ENCODE results near the gene CCDC7. TPM values are rescaled to one million over a fixed set of nuclear protein-coding genes. Genes with fewer than 3 reads are reported as not detected.

CCDC7 gene
- total and polyA plus RNA-seq, 2 experiments from 2014 or later = 2.2 TPM

DNA sequence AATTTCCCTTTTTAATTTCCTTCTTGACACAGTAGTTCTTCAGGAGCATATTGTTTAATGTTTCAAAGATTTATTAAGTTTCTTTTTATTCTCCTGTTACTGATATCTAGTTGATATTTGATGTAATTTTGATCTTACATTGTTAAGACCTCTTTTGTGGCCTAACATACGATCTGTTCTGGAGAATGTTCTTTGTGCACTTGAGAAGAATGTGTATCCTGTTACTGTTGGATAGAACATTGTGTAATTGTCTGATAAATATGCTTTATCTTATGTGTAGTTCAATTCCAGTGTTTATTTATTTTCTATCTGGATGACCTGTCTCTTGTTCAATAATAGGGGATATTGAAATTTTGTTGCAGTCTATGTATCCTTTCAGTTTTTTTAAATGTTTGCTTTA, 405.4 kb downstream of the CCDC7 start:
- Histone ChIP-seq H3K9me3 (ENCODE audit: low read depth) (no peaks in the 10 kb centered on the region), H3F3A (ENCODE audit: insufficient read depth) (no peaks in the 10 kb centered on the region), H4K20me1 (ENCODE audit: insufficient read depth) (no peaks in the 10 kb centered on the region), H3K9me2 (ENCODE audit: insufficient read depth) (no peaks in the 10 kb centered on the region), H3K36me3 (ENCODE audit: low read depth) (no peaks in the 10 kb centered on the region), H3K4me1 (ENCODE audit: insufficient read depth) (no peaks in the 10 kb centered on the region), H2AFZ (no peak overlapping the region), H3K4me2 (ENCODE audit: unreplicated experiment) (no peak overlapping the region), H3K79me2 (ENCODE audit: insufficient read depth) (no peaks in the 10 kb centered on the region), H3K27me3 (replicated peaks; ENCODE audit: insufficient read depth) (no peaks in the 10 kb centered on the region), H3K9ac (no peak overlapping the region), H3K4me3 (no peak overlapping the region), H3K27ac (no peak overlapping the region)
- 0% methylated on average over 1 of the region's 1 CpG for WGBS, 2 experiments (ENCODE audit: low coverage in 1 of 2, low lambda C conversion rate in 2 of 2, missing lambda C conversion rate in 2 of 2)
- DNase-seq = no peak
- in situ Hi-C loops (cut with MboI) = no loop called here
- no peak for TF ChIP-seq EZH2 (IDR thresholded peaks at IDR 0.05; ENCODE audit: insufficient read depth, poor library complexity, severe bottlenecking)
- TF ChIP-seq EZH2phosphoT487 (IDR thresholded peaks at IDR 0.05; ENCODE audit: insufficient read depth, low read depth) = no peak

DNA sequence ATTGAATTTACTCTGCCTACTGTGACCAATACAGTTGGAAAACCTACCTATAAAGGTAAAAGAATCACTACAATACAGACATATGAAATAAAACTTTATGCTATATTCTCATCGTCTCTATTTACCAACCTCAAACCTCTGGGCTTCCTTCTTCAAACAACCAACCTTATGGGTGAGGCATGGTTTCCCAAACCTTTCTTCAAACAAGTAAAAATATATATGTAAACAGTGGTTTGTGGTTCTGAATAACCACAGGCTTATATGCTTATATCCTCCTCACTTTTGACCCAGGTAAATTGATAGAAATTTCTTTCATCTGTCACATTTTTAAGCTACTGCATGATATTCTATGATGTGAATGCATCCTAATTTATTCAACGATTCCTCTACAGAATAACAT, 408.5 kb downstream of the CCDC7 start:
- 66 to 69% methylated on average over 2 of the region's 2 CpGs for WGBS, 2 experiments (ENCODE audit: low coverage in 1 of 2, low lambda C conversion rate in 2 of 2, missing lambda C conversion rate in 2 of 2)
- no peak for TF ChIP-seq EZH2 (IDR thresholded peaks at IDR 0.05; ENCODE audit: insufficient read depth, poor library complexity, severe bottlenecking)
- TF ChIP-seq EZH2phosphoT487 (IDR thresholded peaks at IDR 0.05; ENCODE audit: insufficient read depth, low read depth) = no peak
- no peak overlapping the region for H2AFZ ChIP-seq

DNA sequence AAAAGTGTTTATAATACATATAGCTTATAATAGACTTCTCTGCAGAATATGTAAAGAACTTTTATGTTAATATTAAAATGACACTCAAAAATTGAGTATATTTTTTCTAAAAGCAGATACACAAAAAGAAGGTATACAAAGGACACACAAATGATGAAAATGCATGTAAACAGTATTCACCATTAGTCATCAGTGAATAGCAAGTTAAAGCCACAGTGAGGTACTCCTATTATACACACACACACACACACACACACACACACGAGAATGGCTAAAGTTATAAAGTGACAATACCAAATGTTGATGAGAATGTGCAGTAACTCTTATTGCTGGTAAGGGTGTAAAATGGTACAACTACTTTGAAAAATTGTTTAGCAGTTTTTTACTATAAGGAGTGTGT, 419.2 kb downstream of the CCDC7 start:
- Histone ChIP-seq H3K27ac (no peak overlapping the region), H3K9me2 (ENCODE audit: insufficient read depth) (no peaks in the 10 kb centered on the region), H4K20me1 (ENCODE audit: insufficient read depth) (no peaks in the 10 kb centered on the region), H3K4me1 (ENCODE audit: insufficient read depth) (no peaks in the 10 kb centered on the region), H2AFZ (no peak overlapping the region), H3K27me3 (replicated peaks; ENCODE audit: insufficient read depth) (no peaks in the 10 kb centered on the region), H3K4me2 (ENCODE audit: unreplicated experiment) (no peak overlapping the region), H3F3A (ENCODE audit: insufficient read depth) (no peaks in the 10 kb centered on the region), H3K36me3 (ENCODE audit: low read depth) (no peaks in the 10 kb centered on the region), H3K79me2 (ENCODE audit: insufficient read depth) (no peaks in the 10 kb centered on the region), H3K9me3 (ENCODE audit: low read depth) (no peaks in the 10 kb centered on the region), H3K4me3 (no peak overlapping the region), H3K9ac (no peak overlapping the region)
- in situ Hi-C loops (cut with MboI) = no loop called here
- no peak for TF ChIP-seq EZH2 (IDR thresholded peaks at IDR 0.05; ENCODE audit: insufficient read depth, poor library complexity, severe bottlenecking)
- TF ChIP-seq EZH2phosphoT487 (IDR thresholded peaks at IDR 0.05; ENCODE audit: insufficient read depth, low read depth) = no peak
- 85 to 97% methylated on average over 1 of the region's 1 CpG for WGBS, 2 experiments (ENCODE audit: low coverage in 1 of 2, low lambda C conversion rate in 2 of 2, missing lambda C conversion rate in 2 of 2)
- no peak for DNase-seq

More for the DNA sequence above, 408.5 kb downstream of the CCDC7 start:
- no peaks in the 10 kb centered on the region for H3K79me2 ChIP-seq (ENCODE audit: insufficient read depth)
- no peak overlapping the region for H3K4me2 ChIP-seq (ENCODE audit: unreplicated experiment)
- in situ Hi-C loops (cut with MboI) = no loop called here
- H3K36me3 ChIP-seq (ENCODE audit: low read depth) = no peaks in the 10 kb centered on the region
- no peak overlapping the region for H3K9ac ChIP-seq
- H3K9me2 ChIP-seq (ENCODE audit: insufficient read depth) = no peaks in the 10 kb centered on the region
- H3K27ac ChIP-seq = no peak overlapping the region
- no peaks in the 10 kb centered on the region for H3K9me3 ChIP-seq (ENCODE audit: low read depth)
- no peaks in the 10 kb centered on the region for H4K20me1 ChIP-seq (ENCODE audit: insufficient read depth)
- no peaks in the 10 kb centered on the region for H3K27me3 ChIP-seq (replicated peaks; ENCODE audit: insufficient read depth)
- DNase-seq = no peak
- H3K4me3 ChIP-seq = no peak overlapping the region
- no peaks in the 10 kb centered on the region for H3F3A ChIP-seq (ENCODE audit: insufficient read depth)
- no peaks in the 10 kb centered on the region for H3K4me1 ChIP-seq (ENCODE audit: insufficient read depth)

DNA sequence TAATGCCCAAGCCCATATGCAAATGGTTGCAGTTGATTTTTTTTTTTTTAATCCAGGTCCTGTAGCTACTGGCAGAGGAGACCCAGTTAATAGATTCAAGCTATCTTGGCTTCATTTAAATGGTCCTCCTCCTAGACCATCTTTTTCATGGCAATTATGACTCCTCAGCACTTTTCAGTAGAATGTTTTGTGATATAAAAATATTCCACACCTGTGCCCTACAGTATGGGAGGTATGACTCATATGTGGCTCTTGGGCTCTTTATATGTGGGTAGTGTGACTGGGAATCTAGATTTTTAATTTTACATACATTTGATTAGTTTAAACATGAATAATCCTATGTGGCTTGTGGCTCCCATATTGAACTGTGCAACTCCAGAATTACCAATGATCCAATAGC, 432.0 kb downstream of the CCDC7 start:
- Histone ChIP-seq H3K9me3 (ENCODE audit: low read depth) (no peaks in the 10 kb centered on the region), H3K4me1 (ENCODE audit: insufficient read depth) (no peaks in the 10 kb centered on the region), H3K9ac (no peak overlapping the region), H3K4me2 (ENCODE audit: unreplicated experiment) (no peak overlapping the region), H3K4me3 (no peak overlapping the region), H3K9me2 (ENCODE audit: insufficient read depth) (no peaks in the 10 kb centered on the region), H3K27ac (no peak overlapping the region), H3K36me3 (ENCODE audit: low read depth) (no peaks in the 10 kb centered on the region), H4K20me1 (ENCODE audit: insufficient read depth) (no peaks in the 10 kb centered on the region), H3F3A (ENCODE audit: insufficient read depth) (no peaks in the 10 kb centered on the region; the same call in 1 of the 2 replicates), H2AFZ (no peak overlapping the region), H3K79me2 (ENCODE audit: insufficient read depth) (no peaks in the 10 kb centered on the region), H3K27me3 (replicated peaks; ENCODE audit: insufficient read depth) (no peaks in the 10 kb centered on the region)
- TF ChIP-seq EZH2 (IDR thresholded peaks at IDR 0.05; ENCODE audit: insufficient read depth, poor library complexity, severe bottlenecking) = no peak
- TF ChIP-seq EZH2phosphoT487 (IDR thresholded peaks at IDR 0.05; ENCODE audit: insufficient read depth, low read depth) = no peak
- no peak for DNase-seq
- in situ Hi-C loops (cut with MboI) = no loop called here

DNA sequence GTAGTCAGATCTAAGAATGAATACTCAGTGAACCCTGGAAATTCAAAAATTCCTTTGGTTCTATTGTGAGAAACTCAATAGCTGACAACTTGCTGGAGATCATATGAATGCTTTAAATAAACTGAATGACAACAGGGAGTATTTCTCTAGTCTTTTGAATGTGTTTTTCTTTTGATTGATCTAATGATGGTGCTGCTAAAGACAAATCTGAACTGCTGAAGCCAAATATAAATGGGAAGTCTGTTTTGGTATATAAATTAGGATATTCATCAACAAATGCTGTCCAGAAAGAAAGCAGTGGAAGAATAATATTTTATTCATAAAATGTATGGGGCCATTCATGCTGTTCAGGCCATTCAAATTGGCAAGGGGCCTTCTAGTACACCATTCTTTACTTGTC, 432.7 kb downstream of the CCDC7 start:
- no peaks in the 10 kb centered on the region for H3K79me2 ChIP-seq (ENCODE audit: insufficient read depth)
- no peaks in the 10 kb centered on the region for H3K9me2 ChIP-seq (ENCODE audit: insufficient read depth)
- in situ Hi-C loops (cut with MboI) = no loop called here
- TF ChIP-seq EZH2 (IDR thresholded peaks at IDR 0.05; ENCODE audit: insufficient read depth, poor library complexity, severe bottlenecking) (no peak), EZH2phosphoT487 (IDR thresholded peaks at IDR 0.05; ENCODE audit: insufficient read depth, low read depth) (no peak)
- no peak overlapping the region for H3K4me3 ChIP-seq
- no peaks in the 10 kb centered on the region for H4K20me1 ChIP-seq (ENCODE audit: insufficient read depth)
- no peaks in the 10 kb centered on the region for H3K4me1 ChIP-seq (ENCODE audit: insufficient read depth)
- no peaks in the 10 kb centered on the region for H3K36me3 ChIP-seq (ENCODE audit: low read depth)
- H3K4me2 ChIP-seq (ENCODE audit: unreplicated experiment) = no peak overlapping the region
- H2AFZ ChIP-seq = no peak overlapping the region
- no peaks in the 10 kb centered on the region for H3K9me3 ChIP-seq (ENCODE audit: low read depth)
- DNase-seq = no peak
- H3F3A ChIP-seq (ENCODE audit: insufficient read depth) = no peaks in the 10 kb centered on the region; the same call in 1 of the 2 replicates
- H3K27ac ChIP-seq = no peak overlapping the region
- H3K9ac ChIP-seq = no peak overlapping the region
- H3K27me3 ChIP-seq (replicated peaks; ENCODE audit: insufficient read depth) = no peaks in the 10 kb centered on the region

Measured in GM23248 (cell line).